IMR-90 (cell line): ENCODE measurements around the gene COX19. TPM values are rescaled to one million over a fixed set of nuclear protein-coding genes. Genes with fewer than 3 reads are reported as not detected.

Experiments used
- ATAC-seq: fragments of 200-7000 bp; cut with Tn5 transposase; 2 replicates; pipeline ENCODE4 v1.9.1; 2020; ENCODE audit warnings: low read depth, mild to moderate bottlenecking, moderate library complexity
- BruUV-seq: library from RNA; stranded (reverse); fragments of 400-500 nt; replicated peaks from 2 replicates; lab custom pipeline; 2021; lab: Mats Ljungman, UMichigan
- CTCF ChIA-PET: fragments of 300-600 bp; formaldehyde crosslinking; extraction: SDS; loops from one replicate; lab custom pipeline; 2021; ENCODE audit warnings: antibody characterized with exemption; lab: Yijun Ruan, JAX
- POLR2A ChIA-PET: fragments of 300-600 bp; sonication (Branson Sonifier 250); formaldehyde crosslinking; loops from one replicate; lab custom pipeline; 2022; ENCODE audit warnings: antibody characterized with exemption; ENCODE audit not compliant: unreplicated experiment; lab: Charles Lee
- DNase-seq: peaks from one replicate; pipeline ENCODE4 v3.0.0; 2013
- H2AFZ ChIP-seq: replicated peaks from 2 replicates; pipeline ENCODE3; 2013; ENCODE audit warnings: low read length, mild to moderate bottlenecking; ENCODE audit not compliant: poor library complexity
- H2AK5ac ChIP-seq: 2 replicates; pipeline ENCODE4 v1.6.1; 2013; ENCODE audit warnings: low read depth, low read length, inconsistent platforms
- H2AK9ac ChIP-seq: replicated peaks from 2 replicates; pipeline ENCODE3; 2013; ENCODE audit warnings: mild to moderate bottlenecking, low read depth, low read length, moderate library complexity; ENCODE audit not compliant: poor library complexity
- H2BK120ac ChIP-seq: 2 replicates; pipeline ENCODE4 v1.6.1; 2013; ENCODE audit warnings: low read depth, low read length, inconsistent platforms
- H2BK15ac ChIP-seq: 3 replicates; pipeline ENCODE4 v1.6.1; 2013; ENCODE audit warnings: low read depth, low read length, inconsistent platforms
- H2BK20ac ChIP-seq: 2 replicates; pipeline ENCODE4 v1.6.1; 2013; ENCODE audit warnings: low read depth, mild to moderate bottlenecking, inconsistent platforms, low read length, moderate library complexity
- H2BK5ac ChIP-seq: 2 replicates; pipeline ENCODE4 v1.6.1; 2013; ENCODE audit warnings: mild to moderate bottlenecking, low read depth, low read length, inconsistent platforms; ENCODE audit not compliant: poor library complexity, severe bottlenecking
- H3K14ac ChIP-seq: replicated peaks from 2 replicates; pipeline ENCODE4 v1.6.1; 2013; ENCODE audit warnings: low read depth, low read length, inconsistent platforms
- H3K18ac ChIP-seq: 2 replicates; pipeline ENCODE4 v1.6.1; 2013; ENCODE audit warnings: low read depth, low read length, control low read depth
- H3K23ac ChIP-seq: 2 replicates; pipeline ENCODE4 v1.6.1; 2013; ENCODE audit warnings: low read depth, low read length, inconsistent platforms
- H3K27ac ChIP-seq: 2 replicates; pipeline ENCODE4 v1.5.1; 2013; ENCODE audit warnings: mild to moderate bottlenecking, control low read depth, low read length; ENCODE audit not compliant: insufficient read depth
- H3K27me3 ChIP-seq: 2 replicates; pipeline ENCODE4 v1.6.1; 2013; ENCODE audit warnings: low read length; ENCODE audit not compliant: control insufficient read depth, insufficient read depth
- H3K36me3 ChIP-seq: 2 replicates; pipeline ENCODE4 v1.6.1; 2013; ENCODE audit warnings: low read length, mixed read lengths; ENCODE audit not compliant: control insufficient read depth, insufficient read depth
- H3K4ac ChIP-seq: 2 replicates; pipeline ENCODE4 v1.6.1; 2013; ENCODE audit warnings: low read depth, low read length, inconsistent platforms
- H3K4me1 ChIP-seq: 2 replicates; pipeline ENCODE4 v1.6.1; 2013; ENCODE audit warnings: low read length, mixed read lengths; ENCODE audit not compliant: control insufficient read depth, insufficient read depth
- H3K4me2 ChIP-seq: 2 replicates; pipeline ENCODE4 v1.6.1; 2013; ENCODE audit warnings: low read depth, mild to moderate bottlenecking, control low read depth, low read length, moderate library complexity
- H3K4me3 ChIP-seq: 2 replicates; pipeline ENCODE4 v1.5.1; 2013; ENCODE audit warnings: low read depth, mild to moderate bottlenecking, control low read depth, low read length, moderate library complexity; ENCODE audit not compliant: insufficient read depth
- H3K56ac ChIP-seq: 2 replicates; pipeline ENCODE4 v1.6.1; 2013; ENCODE audit warnings: low read length, inconsistent platforms; ENCODE audit not compliant: insufficient read depth; ENCODE audit errors: extremely low read depth
- H3K79me1 ChIP-seq, 2 experiments: 2 replicates each; pipeline ENCODE4 v1.6.1; 2013; ENCODE audit warnings: low read length in 2 of 2, inconsistent platforms in 1 of 2, low read depth in 1 of 2
- H3K9ac ChIP-seq: 2 replicates; pipeline ENCODE4 v1.6.1; 2013; ENCODE audit warnings: low read depth, low read length, control low read depth
- H3K9me1 ChIP-seq: 2 replicates; pipeline ENCODE4 v1.6.1; 2013; ENCODE audit warnings: low read length, inconsistent platforms; ENCODE audit not compliant: insufficient read depth
- H3K9me3 ChIP-seq: 2 replicates; pipeline ENCODE4 v1.6.1; 2013; ENCODE audit warnings: low read length; ENCODE audit not compliant: control insufficient read depth, insufficient read depth
- H4K20me1 ChIP-seq: 2 replicates; pipeline ENCODE4 v1.6.1; 2013; ENCODE audit warnings: low read length, inconsistent platforms; ENCODE audit not compliant: insufficient read depth
- H4K5ac ChIP-seq: 2 replicates; pipeline ENCODE4 v1.6.1; 2013; ENCODE audit warnings: mild to moderate bottlenecking, low read depth, low read length, control low read depth
- H4K8ac ChIP-seq, 2 experiments: 2 replicates each; pipeline ENCODE4 v1.6.1; 2013; ENCODE audit warnings: low read depth in 2 of 2, low read length in 2 of 2, control low read depth in 1 of 2, inconsistent platforms in 1 of 2
- H4K91ac ChIP-seq: 2 replicates; pipeline ENCODE4 v1.6.1; 2013; ENCODE audit warnings: low read depth, low read length, inconsistent platforms; ENCODE audit not compliant: insufficient read depth
- BHLHE40 ChIP-seq: fragments of 150-350 bp; IDR thresholded peaks from 2 replicates; pipeline ENCODE4 v1.6.1; 2016; ENCODE audit warnings: mild to moderate bottlenecking, low read depth, low read length
- CEBPB ChIP-seq: IDR thresholded peaks from 2 replicates; pipeline ENCODE4 v1.6.1; 2012; ENCODE audit warnings: low read depth, low read length, improper control_type of control experiment
- CHD1 ChIP-seq: IDR thresholded peaks from 2 replicates; pipeline ENCODE4 v1.6.1; 2012; ENCODE audit warnings: low read depth, low read length, improper control_type of control experiment
- FOS ChIP-seq: fragments of 150-350 bp; IDR thresholded peaks from 2 replicates; pipeline ENCODE4 v1.6.1; 2016; ENCODE audit warnings: low read depth, low read length
- MAFK ChIP-seq: IDR thresholded peaks from 2 replicates; pipeline ENCODE4 v1.6.1; 2012; ENCODE audit warnings: low read depth, low read length, improper control_type of control experiment
- MAZ ChIP-seq: IDR thresholded peaks from 2 replicates; pipeline ENCODE4 v1.6.1; 2012; ENCODE audit warnings: low read depth, mild to moderate bottlenecking, low read length, improper control_type of control experiment, moderate library complexity, borderline replicate concordance
- MXI1 ChIP-seq: IDR thresholded peaks from 2 replicates; pipeline ENCODE4 v1.6.1; 2012; ENCODE audit warnings: low read depth, mild to moderate bottlenecking, low read length, moderate library complexity, borderline replicate concordance
- NFE2L2 ChIP-seq: fragments of 150-350 bp; IDR thresholded peaks from 2 replicates; pipeline ENCODE4 v1.6.1; 2016; ENCODE audit warnings: low read depth, mild to moderate bottlenecking, low read length
- POLR2A ChIP-seq: IDR thresholded peaks from 2 replicates; pipeline ENCODE4 v1.6.1; 2012; ENCODE audit warnings: mild to moderate bottlenecking, low read depth, low read length
- RAD21 ChIP-seq: IDR thresholded peaks from 2 replicates; pipeline ENCODE4 v1.6.1; 2012; ENCODE audit warnings: low read length, improper control_type of control experiment
- RCOR1 ChIP-seq: IDR thresholded peaks from 2 replicates; pipeline ENCODE4 v1.6.1; 2012; ENCODE audit warnings: mild to moderate bottlenecking, low read length, improper control_type of control experiment; ENCODE audit not compliant: insufficient replicate concordance
- RFX5 ChIP-seq: IDR thresholded peaks from 2 replicates; pipeline ENCODE4 v1.8.0; 2012; ENCODE audit warnings: low read depth, mild to moderate bottlenecking, low read length, moderate library complexity
- SMC3 ChIP-seq: fragments of 150-350 bp; IDR thresholded peaks from 2 replicates; pipeline ENCODE4 v1.6.1; 2016; ENCODE audit warnings: low read depth, mild to moderate bottlenecking, antibody characterized with exemption, low read length, moderate library complexity
- WGBS, 2 experiments: methylation state at CpG; one replicate each; pipeline versions ENCODE4 v1.1.5 to v1.1.7; 2013; ENCODE audit warnings: missing lambda C conversion rate in 2 of 2; ENCODE audit not compliant: insufficient read length in 1 of 2; ENCODE audit errors: extremely low coverage in 2 of 2; 5-methylcytosine and 5-hydroxymethylcytosine counted together
- dilution Hi-C: fragments of 300-500 bp; cut with HindIII; formaldehyde crosslinking; loops from one replicate; pipeline ENCODE4 v1.14.3; 2018; ENCODE audit warnings: low sequenced_read_pairs; ENCODE audit not compliant: unreplicated experiment
- in situ Hi-C: fragments of 300-500 bp; cut with MboI; formaldehyde crosslinking; loops from 3 replicates; pipeline ENCODE4 v1.14.3; 2019; ENCODE audit warnings: low sequenced_read_pairs, inconsistent platforms, mixed read lengths
- intact Hi-C: fragments of 100-400 bp; cut with micrococcal nuclease; formaldehyde crosslinking; loops from 2 replicates; pipeline ENCODE4 v1.10.0; 2022
- polyA plus RNA-seq, 3 experiments: library from polyadenylated mRNA; depleted of rRNA; stranded (reverse); fragments of >200 nt; gene quantifications; 2 replicates each; pipeline ENCODE4 v1.2.3, GENCODE V29; 2012; ENCODE audit warnings: low replicate concordance in 1 of 3
- total RNA-seq: library from RNA; depleted of rRNA; stranded (reverse); fragments of >200 nt; gene quantifications from 2 replicates; pipeline ENCODE4 v1.2.3, GENCODE V29; 2012
- TF ChIP-seq, protein P1 (sequence below): fragments of 150-350 bp; IDR thresholded peaks from 2 replicates; pipeline ENCODE4 v1.6.1; 2016; ENCODE audit warnings: low read depth, mild to moderate bottlenecking, low read length, moderate library complexity, borderline replicate concordance
- TF ChIP-seq, protein P2 (sequence below): fragments of 150-350 bp; IDR thresholded peaks from 2 replicates; pipeline ENCODE4 v1.6.1; 2017; ENCODE audit warnings: mild to moderate bottlenecking, antibody characterized with exemption, low read length, low read depth
- TF ChIP-seq, protein P3 (sequence below): conservative IDR thresholded peaks from 2 replicates; pipeline ENCODE4 v1.5.1; 2012; ENCODE audit warnings: mild to moderate bottlenecking, low read depth, low read length, improper control_type of control experiment

COX19 gene
- total and polyA plus RNA-seq, 2 of the 4 experiments (the other 2 are of a cell fraction) = 3.9 to 7.3 TPM

DNA sequence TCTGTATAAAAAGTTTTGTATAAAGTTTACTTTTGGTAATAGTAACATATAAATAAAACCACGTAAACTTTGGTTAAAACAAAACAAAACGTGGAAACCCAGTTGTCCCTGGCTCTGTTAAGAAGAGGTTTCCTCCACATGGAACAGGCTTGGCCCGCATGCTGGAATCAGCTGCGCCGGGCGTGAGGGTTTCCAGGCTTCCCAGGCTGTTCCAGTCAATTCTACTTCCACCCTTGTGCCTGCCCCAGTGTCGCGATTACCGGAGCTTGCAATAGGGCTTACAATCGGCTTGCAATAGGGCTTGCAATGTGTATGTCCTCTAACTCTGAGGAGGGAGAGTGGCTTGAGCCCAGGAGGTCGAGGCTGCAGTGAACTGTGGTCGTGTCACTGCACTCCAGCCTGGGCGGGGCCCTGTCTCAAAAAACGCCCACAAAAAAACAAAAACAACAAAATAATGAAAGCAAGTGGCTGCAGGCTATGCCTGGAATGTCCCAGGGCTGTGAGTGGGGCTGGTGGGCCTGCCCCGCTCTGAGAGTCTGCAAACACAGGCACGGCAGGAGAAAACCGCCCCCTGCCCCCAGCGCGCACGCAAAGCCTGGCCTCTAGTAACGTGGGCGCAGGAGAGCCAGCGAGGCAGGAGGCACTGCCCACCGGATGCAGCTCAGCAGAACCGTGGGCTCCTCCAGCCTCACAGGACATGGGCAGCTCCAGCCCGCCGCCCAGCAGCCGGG, 24.0 kb upstream of the COX19 start:
- H4K20me1 ChIP-seq = peaks cover 1% of the 10 kb centered on the region; the same call in 1 of the 2 replicates
- H3K27me3 ChIP-seq = no peaks in the 10 kb centered on the region
- 84% methylated on average over 7 of the region's 28 CpGs; no CpG with 5 or more reads in 1 of the 2 experiments for WGBS, 2 experiments

More for the DNA sequence above, 24.0 kb upstream of the COX19 start:
- no peak for ATAC-seq
- H2BK15ac ChIP-seq = no peak overlapping the region
- no peaks in the 10 kb centered on the region for H3K9me1 ChIP-seq
- ChIA-PET POLR2A (no interaction called here), CTCF (no interaction called here)
- no peak overlapping the region for H2AK5ac ChIP-seq
- H3K36me3 ChIP-seq = peaks cover 11% of the 10 kb centered on the region; the same call in 1 of the 2 replicates
- dilution Hi-C loops = no loop called here
- no peak overlapping the region for H3K56ac ChIP-seq
- H3K4me1 ChIP-seq = no peaks in the 10 kb centered on the region
- TF ChIP-seq CHD1 = no peak
- no peak for TF ChIP-seq MXI1
- TF ChIP-seq SMC3 = no peak
- no peak for TF ChIP-seq MAFK
- no peak for TF ChIP-seq CEBPB
- TF ChIP-seq MAZ = no peak
- no peak for TF ChIP-seq BHLHE40
- no peak for TF ChIP-seq RCOR1
- TF ChIP-seq NFE2L2 = no peak
- TF ChIP-seq FOS = no peak
- TF ChIP-seq RAD21 = no peak
- no peak for TF ChIP-seq RFX5
- TF ChIP-seq, protein P1, sequence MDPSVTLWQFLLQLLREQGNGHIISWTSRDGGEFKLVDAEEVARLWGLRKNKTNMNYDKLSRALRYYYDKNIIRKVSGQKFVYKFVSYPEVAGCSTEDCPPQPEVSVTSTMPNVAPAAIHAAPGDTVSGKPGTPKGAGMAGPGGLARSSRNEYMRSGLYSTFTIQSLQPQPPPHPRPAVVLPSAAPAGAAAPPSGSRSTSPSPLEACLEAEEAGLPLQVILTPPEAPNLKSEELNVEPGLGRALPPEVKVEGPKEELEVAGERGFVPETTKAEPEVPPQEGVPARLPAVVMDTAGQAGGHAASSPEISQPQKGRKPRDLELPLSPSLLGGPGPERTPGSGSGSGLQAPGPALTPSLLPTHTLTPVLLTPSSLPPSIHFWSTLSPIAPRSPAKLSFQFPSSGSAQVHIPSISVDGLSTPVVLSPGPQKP = no peak
- TF ChIP-seq, protein P2, sequence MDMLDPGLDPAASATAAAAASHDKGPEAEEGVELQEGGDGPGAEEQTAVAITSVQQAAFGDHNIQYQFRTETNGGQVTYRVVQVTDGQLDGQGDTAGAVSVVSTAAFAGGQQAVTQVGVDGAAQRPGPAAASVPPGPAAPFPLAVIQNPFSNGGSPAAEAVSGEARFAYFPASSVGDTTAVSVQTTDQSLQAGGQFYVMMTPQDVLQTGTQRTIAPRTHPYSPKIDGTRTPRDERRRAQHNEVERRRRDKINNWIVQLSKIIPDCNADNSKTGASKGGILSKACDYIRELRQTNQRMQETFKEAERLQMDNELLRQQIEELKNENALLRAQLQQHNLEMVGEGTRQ = no peak
- TF ChIP-seq, protein P3, sequence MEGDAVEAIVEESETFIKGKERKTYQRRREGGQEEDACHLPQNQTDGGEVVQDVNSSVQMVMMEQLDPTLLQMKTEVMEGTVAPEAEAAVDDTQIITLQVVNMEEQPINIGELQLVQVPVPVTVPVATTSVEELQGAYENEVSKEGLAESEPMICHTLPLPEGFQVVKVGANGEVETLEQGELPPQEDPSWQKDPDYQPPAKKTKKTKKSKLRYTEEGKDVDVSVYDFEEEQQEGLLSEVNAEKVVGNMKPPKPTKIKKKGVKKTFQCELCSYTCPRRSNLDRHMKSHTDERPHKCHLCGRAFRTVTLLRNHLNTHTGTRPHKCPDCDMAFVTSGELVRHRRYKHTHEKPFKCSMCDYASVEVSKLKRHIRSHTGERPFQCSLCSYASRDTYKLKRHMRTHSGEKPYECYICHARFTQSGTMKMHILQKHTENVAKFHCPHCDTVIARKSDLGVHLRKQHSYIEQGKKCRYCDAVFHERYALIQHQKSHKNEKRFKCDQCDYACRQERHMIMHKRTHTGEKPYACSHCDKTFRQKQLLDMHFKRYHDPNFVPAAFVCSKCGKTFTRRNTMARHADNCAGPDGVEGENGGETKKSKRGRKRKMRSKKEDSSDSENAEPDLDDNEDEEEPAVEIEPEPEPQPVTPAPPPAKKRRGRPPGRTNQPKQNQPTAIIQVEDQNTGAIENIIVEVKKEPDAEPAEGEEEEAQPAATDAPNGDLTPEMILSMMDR = no peak
- no peak for TF ChIP-seq POLR2A
- no TSS peak for BruUV-seq
- H3K9ac ChIP-seq = no peak overlapping the region
- H2AFZ ChIP-seq = no peak overlapping the region
- no peaks in the 10 kb centered on the region for H3K79me1 ChIP-seq
- no peak overlapping the region for H4K8ac ChIP-seq
- in situ Hi-C loops = loop anchor here (10.0 kb wide), 1 partner anchor 175 kb away; no protein-coding TSS in a partner anchor
- no peak overlapping the region for H3K27ac ChIP-seq
- H3K4me3 ChIP-seq = no peak overlapping the region
- no peak overlapping the region for H2BK120ac ChIP-seq
- no peak overlapping the region for H3K14ac ChIP-seq
- no peak overlapping the region for H2BK20ac ChIP-seq
- H3K9me3 ChIP-seq = no peaks in the 10 kb centered on the region
- H3K4me2 ChIP-seq = no peak overlapping the region
- H4K91ac ChIP-seq = no peak overlapping the region
- H2BK5ac ChIP-seq = no peak overlapping the region
- no peak for DNase-seq
- H3K18ac ChIP-seq = no peak overlapping the region
- no peak overlapping the region for H4K5ac ChIP-seq
- no peak overlapping the region for H2AK9ac ChIP-seq
- no peak overlapping the region for H3K23ac ChIP-seq
- intact Hi-C loops = no loop called here
- H3K4ac ChIP-seq = no peak overlapping the region
